ENCODE results near the gene CACNA2D3.
A peak's percentile ranks its signal among the peaks of the same experiment; 100 is the strongest.

Gene CACNA2D3

GRCh38 chr3:55060896-55061719 lies 938.8 kb downstream of the CACNA2D3 start:
- no peak for TF ChIP-seq CTCF (conservative IDR thresholded peaks at IDR 0.05; ENCODE audit: low read length)
- H3K4me3 ChIP-seq (ENCODE audit: low read length), result no peak overlapping the region
- no peak for DNase-seq (ENCODE audit: low read depth)

DNA sequence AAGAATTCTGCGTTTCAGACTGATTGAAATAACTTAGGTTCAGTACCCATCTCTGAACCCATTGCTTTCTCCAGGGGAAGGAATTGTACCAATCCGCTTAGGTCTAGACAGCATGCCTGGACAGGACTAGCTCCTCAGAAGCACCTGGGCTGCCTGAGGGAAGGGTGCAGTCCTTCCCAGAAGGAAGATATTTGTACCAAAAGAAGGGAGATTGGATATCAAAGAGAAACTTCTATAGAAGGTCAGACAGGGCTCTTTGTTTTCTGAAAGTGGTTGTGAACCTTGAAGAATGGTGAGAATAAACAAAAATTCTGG lies 939.3 kb downstream of the CACNA2D3 start:
- DNase-seq (ENCODE audit: low read depth), result no peak
- H3K4me3 ChIP-seq (ENCODE audit: low read length), result no peak overlapping the region
- no peak for TF ChIP-seq CTCF (conservative IDR thresholded peaks at IDR 0.05; ENCODE audit: low read length)

- DNase-seq (ENCODE audit: low read depth), result no peak
- TF ChIP-seq CTCF (conservative IDR thresholded peaks at IDR 0.05; ENCODE audit: low read length), result no peak
- no peak overlapping the region for H3K4me3 ChIP-seq (ENCODE audit: low read length)
These were observed 941.8 kb downstream of the CACNA2D3 start for GRCh38 chr3:55064164-55064563.

DNA sequence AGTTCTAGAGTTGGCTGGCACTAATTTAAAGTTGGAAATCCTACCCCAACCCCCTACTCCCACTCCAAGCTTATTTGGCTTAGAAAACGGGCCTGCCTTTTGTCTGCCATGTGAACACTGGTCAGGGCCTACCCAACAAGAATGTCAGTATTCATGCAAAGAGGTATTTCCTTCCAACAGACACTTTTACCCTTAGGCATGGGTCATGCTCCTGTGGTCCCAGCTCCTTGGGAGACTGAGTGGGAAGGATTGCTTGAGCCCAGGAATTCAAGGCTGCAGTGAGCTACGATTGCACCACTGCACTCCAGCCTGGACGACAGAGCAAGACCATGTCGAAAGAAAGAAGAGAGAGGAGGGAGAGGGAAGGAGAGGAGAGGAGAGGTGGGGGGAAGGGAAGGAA lies 943.0 kb downstream of the CACNA2D3 start:
- TF ChIP-seq CTCF (conservative IDR thresholded peaks at IDR 0.05; ENCODE audit: low read length), result no peak
- no peak overlapping the region for H3K4me3 ChIP-seq (ENCODE audit: low read length)

GRCh38 chr3:55066551-55067047 lies 944.2 kb downstream of the CACNA2D3 start:
- no peak for TF ChIP-seq CTCF (conservative IDR thresholded peaks at IDR 0.05; ENCODE audit: low read length)
- no peak for DNase-seq (ENCODE audit: low read depth)
- no peak overlapping the region for H3K4me3 ChIP-seq (ENCODE audit: low read length)

More for the DNA sequence above, 943.0 kb downstream of the CACNA2D3 start:
- DNase-seq (ENCODE audit: low read depth), result peak; percentile 18

GRCh38 chr3:55069950-55070349 lies 947.6 kb downstream of the CACNA2D3 start:
- no peak for TF ChIP-seq CTCF (conservative IDR thresholded peaks at IDR 0.05; ENCODE audit: low read length)
- no peak for DNase-seq (ENCODE audit: low read depth)
- no peak overlapping the region for H3K4me3 ChIP-seq (ENCODE audit: low read length)

DNA sequence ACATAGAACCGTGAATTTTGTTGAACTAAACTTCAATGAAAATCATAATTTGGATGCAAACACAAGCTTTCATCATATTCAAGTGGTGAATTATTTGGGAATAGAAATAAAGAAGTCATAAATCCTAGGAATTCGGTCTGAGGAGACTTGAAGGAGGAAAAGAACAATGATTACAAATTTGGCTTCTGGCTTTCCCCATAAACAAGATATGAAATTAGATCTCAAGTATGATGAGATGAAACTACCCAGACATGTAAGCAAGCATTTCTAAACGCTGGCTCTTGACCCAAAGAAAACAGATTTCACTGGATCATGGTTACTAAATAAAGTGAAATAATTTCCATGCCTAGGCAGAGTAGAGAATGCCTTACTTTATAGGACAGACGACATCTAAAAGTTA lies 952.4 kb downstream of the CACNA2D3 start:
- DNase-seq (ENCODE audit: low read depth), result no peak
- H3K4me3 ChIP-seq (ENCODE audit: low read length), result no peak overlapping the region

More for the DNA sequence above, 952.4 kb downstream of the CACNA2D3 start:
- no peak for TF ChIP-seq CTCF (conservative IDR thresholded peaks at IDR 0.05; ENCODE audit: low read length)
